Measurements from ENCODE around the gene AUTS2.

Gene AUTS2

GRCh38 chr7:70479153-70480021 lies 881.1 kb downstream of the AUTS2 start:
- H3F3A ChIP-seq (ENCODE audit: insufficient read depth) = no peaks in the 10 kb centered on the region
- H4K20me1 ChIP-seq (ENCODE audit: low read depth, low read length) = no peaks in the 10 kb centered on the region
- no peaks in the 10 kb centered on the region for H3K79me2 ChIP-seq (ENCODE audit: insufficient read depth, low read length)
- H2AFZ ChIP-seq (ENCODE audit: low read depth, low read length, severe bottlenecking) = no peak overlapping the region
- no peaks in the 10 kb centered on the region for H3K27me3 ChIP-seq (ENCODE audit: low read length)
- no peaks in the 10 kb centered on the region for H3K9me3 ChIP-seq (ENCODE audit: insufficient read depth, low read length)
- no peak for TF ChIP-seq EZH2phosphoT487 (conservative IDR thresholded peaks at IDR 0.05; ENCODE audit: low read length)
- no peak for TF ChIP-seq CTCF (IDR thresholded peaks at IDR 0.05; ENCODE audit: insufficient read depth, low read length, poor library complexity, severe bottlenecking)
- no peaks in the 10 kb centered on the region for H3K9me2 ChIP-seq (replicated peaks; ENCODE audit: insufficient read depth, low read length)
- no peak overlapping the region for H3K4me3 ChIP-seq (ENCODE audit: insufficient read depth, low read length, poor library complexity, severe bottlenecking)
- H3K36me3 ChIP-seq (ENCODE audit: low read length) = no peaks in the 10 kb centered on the region
- no peak overlapping the region for H3K27ac ChIP-seq (ENCODE audit: low read depth, low read length)
- H3K9ac ChIP-seq (ENCODE audit: low read length) = no peak overlapping the region
- no peak overlapping the region for H3K4me2 ChIP-seq (ENCODE audit: low read depth, low read length, poor library complexity, severe bottlenecking)

GRCh38 chr7:70480927-70481569 lies 882.8 kb downstream of the AUTS2 start:
- Histone ChIP-seq H3K4me2 (ENCODE audit: low read depth, low read length, poor library complexity, severe bottlenecking) (no peak overlapping the region), H3K9ac (ENCODE audit: low read length) (no peak overlapping the region), H3K9me3 (ENCODE audit: insufficient read depth, low read length) (no peaks in the 10 kb centered on the region), H3K9me2 (replicated peaks; ENCODE audit: insufficient read depth, low read length) (no peaks in the 10 kb centered on the region), H3K27me3 (ENCODE audit: low read length) (no peaks in the 10 kb centered on the region), H3K27ac (ENCODE audit: low read depth, low read length) (no peak overlapping the region), H4K20me1 (ENCODE audit: low read depth, low read length) (no peaks in the 10 kb centered on the region), H2AFZ (ENCODE audit: low read depth, low read length, severe bottlenecking) (no peak overlapping the region), H3K36me3 (ENCODE audit: low read length) (no peaks in the 10 kb centered on the region), H3K4me3 (ENCODE audit: insufficient read depth, low read length, poor library complexity, severe bottlenecking) (no peak overlapping the region), H3K79me2 (ENCODE audit: insufficient read depth, low read length) (no peaks in the 10 kb centered on the region), H3F3A (ENCODE audit: insufficient read depth) (no peaks in the 10 kb centered on the region)
- TF ChIP-seq CTCF (IDR thresholded peaks at IDR 0.05; ENCODE audit: insufficient read depth, low read length, poor library complexity, severe bottlenecking) = no peak
- TF ChIP-seq EZH2phosphoT487 (conservative IDR thresholded peaks at IDR 0.05; ENCODE audit: low read length) = no peak

DNA sequence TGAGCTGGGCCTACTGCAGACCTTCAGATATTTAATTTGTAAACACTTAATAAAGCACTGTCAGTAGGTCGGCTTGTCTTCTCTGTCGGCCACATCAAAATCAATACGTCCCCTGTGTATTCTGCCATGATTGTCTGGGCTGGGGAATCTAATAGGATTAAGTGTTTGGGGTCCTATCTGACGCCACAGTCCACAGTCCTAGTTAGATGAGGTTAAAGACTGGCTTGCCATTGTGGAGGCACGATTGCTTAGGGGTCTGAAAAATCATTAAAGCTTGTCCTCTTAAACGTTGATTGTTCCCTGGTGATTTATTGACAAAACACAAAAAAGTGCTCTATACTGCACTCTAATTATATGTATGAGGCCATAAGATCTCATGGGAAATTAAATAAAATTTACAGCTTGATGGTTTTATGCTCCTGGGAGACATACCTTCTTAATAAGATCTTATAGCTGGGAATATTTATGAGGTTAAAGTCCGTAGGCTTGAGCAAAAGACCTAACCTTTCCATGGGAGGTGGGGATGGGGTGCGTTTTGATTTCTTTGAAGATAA lies 883.4 kb downstream of the AUTS2 start:
- H2AFZ ChIP-seq (ENCODE audit: low read depth, low read length, severe bottlenecking) = no peak overlapping the region
- TF ChIP-seq EZH2phosphoT487 (conservative IDR thresholded peaks at IDR 0.05; ENCODE audit: low read length) = no peak
- TF ChIP-seq CTCF (IDR thresholded peaks at IDR 0.05; ENCODE audit: insufficient read depth, low read length, poor library complexity, severe bottlenecking) = no peak
- no peaks in the 10 kb centered on the region for H3K9me3 ChIP-seq (ENCODE audit: insufficient read depth, low read length)
- H3K27ac ChIP-seq (ENCODE audit: low read depth, low read length) = no peak overlapping the region
- H4K20me1 ChIP-seq (ENCODE audit: low read depth, low read length) = no peaks in the 10 kb centered on the region
- H3K4me2 ChIP-seq (ENCODE audit: low read depth, low read length, poor library complexity, severe bottlenecking) = no peak overlapping the region
- no peaks in the 10 kb centered on the region for H3F3A ChIP-seq (ENCODE audit: insufficient read depth)
- H3K27me3 ChIP-seq (ENCODE audit: low read length) = no peaks in the 10 kb centered on the region
- H3K36me3 ChIP-seq (ENCODE audit: low read length) = no peaks in the 10 kb centered on the region
- H3K79me2 ChIP-seq (ENCODE audit: insufficient read depth, low read length) = no peaks in the 10 kb centered on the region
- H3K9me2 ChIP-seq (replicated peaks; ENCODE audit: insufficient read depth, low read length) = no peaks in the 10 kb centered on the region
- H3K9ac ChIP-seq (ENCODE audit: low read length) = no peak overlapping the region
- H3K4me3 ChIP-seq (ENCODE audit: insufficient read depth, low read length, poor library complexity, severe bottlenecking) = no peak overlapping the region

All from SU-DHL-6 (cell line).